ENCODE results near the gene CFAP46. TPM values are rescaled to one million over a fixed set of nuclear protein-coding genes. Genes with fewer than 3 reads are reported as not detected.
A peak's percentile ranks its signal among the peaks of the same experiment; 100 is the strongest.

Gene CFAP46
- total RNA-seq, 2 donors from 2014 or later = 0.35 to 1.5 TPM

GRCh38 chr10:132945125-132945893 lies 2.9 kb upstream of the CFAP46 start:
- TF ChIP-seq CTCF (IDR thresholded peaks at IDR 0.05) = no peak
- H3K4me1 ChIP-seq = peaks cover 0 to 17% of the 10 kb centered on the region in 2 donors
- H3K36me3 ChIP-seq = no peaks in the 10 kb centered on the region
- H3K27ac ChIP-seq = no peak overlapping the region
- peaks cover 0 to 5% of the 10 kb centered on the region in 2 donors for H3K27me3 ChIP-seq
- DNase-seq (ENCODE audit: low spot score) = no peak
- H3K4me3 ChIP-seq = no peak overlapping the region
- H3K9me3 ChIP-seq = no peaks in the 10 kb centered on the region

- no peak for TF ChIP-seq CTCF (IDR thresholded peaks at IDR 0.05)
- H3K9me3 ChIP-seq = no peaks in the 10 kb centered on the region
- H3K4me1 ChIP-seq = peaks cover 0 to 17% of the 10 kb centered on the region in 2 donors
- H3K27me3 ChIP-seq = peaks cover 0 to 5% of the 10 kb centered on the region in 2 donors
- no peak for DNase-seq (ENCODE audit: low spot score)
- H3K36me3 ChIP-seq = no peaks in the 10 kb centered on the region
- no peak overlapping the region for H3K4me3 ChIP-seq
- no peak overlapping the region for H3K27ac ChIP-seq
These were observed 2.1 kb upstream of the CFAP46 start for GRCh38 chr10:132944510-132944909.

GRCh38 chr10:132943791-132944404 lies 1.5 kb upstream of the CFAP46 start:
- DNase-seq (ENCODE audit: low spot score) = no peak
- H3K27me3 ChIP-seq = peaks cover 0 to 5% of the 10 kb centered on the region in 2 donors

GRCh38 chr10:132943058-132943790 lies 854 bp upstream of the CFAP46 start:
- DNase-seq (ENCODE audit: low spot score) = no peak
- Histone ChIP-seq H3K27me3 (peaks cover 0 to 5% of the 10 kb centered on the region in 2 donors), H3K36me3 (no peaks in the 10 kb centered on the region), H3K4me1 (peaks cover 0 to 17% of the 10 kb centered on the region in 2 donors), H3K4me3 (peak overlapping the region in 1 of 2 donors; percentile 66), H3K9me3 (no peaks in the 10 kb centered on the region), H3K27ac (no peak overlapping the region)
- TF ChIP-seq CTCF (IDR thresholded peaks at IDR 0.05) = no peak

More at GRCh38 chr10:132943791-132944404, 1.5 kb upstream of the CFAP46 start:
- no peak overlapping the region for H3K27ac ChIP-seq
- no peak overlapping the region for H3K4me3 ChIP-seq
- H3K36me3 ChIP-seq = no peaks in the 10 kb centered on the region
- no peak for TF ChIP-seq CTCF (IDR thresholded peaks at IDR 0.05)
- H3K4me1 ChIP-seq = peaks cover 0 to 17% of the 10 kb centered on the region in 2 donors
- H3K9me3 ChIP-seq = no peaks in the 10 kb centered on the region

- Histone ChIP-seq H3K9me3 (no peaks in the 10 kb centered on the region), H3K27ac (no peak overlapping the region), H3K27me3 (peaks cover 0 to 5% of the 10 kb centered on the region in 2 donors), H3K4me3 (peak overlapping the region; percentile 49 to 66), H3K4me1 (peaks cover 0 to 17% of the 10 kb centered on the region in 2 donors), H3K36me3 (no peaks in the 10 kb centered on the region)
- DNase-seq (ENCODE audit: low spot score) = no peak
- no peak for TF ChIP-seq CTCF (IDR thresholded peaks at IDR 0.05)
These were observed 724 bp downstream of the CFAP46 start for GRCh38 chr10:132941640-132942051.
